Esophagus squamous epithelium (tissue), 4 donors: ENCODE results near the gene LDAH.

Experiments
- POLR2A ChIP-seq, 4 donors: fragments of 450-650 bp; IDR thresholded peaks; one replicate each; pipeline ENCODE4 v1.6.1; 2017; ENCODE audit warnings: antibody characterized with exemption in 4 of 4, mild to moderate bottlenecking in 4 of 4, moderate library complexity in 3 of 4
- TF ChIP-seq, protein P1 (sequence below), 6 experiments: fragments of 450-650 bp in 4 of 6; fragments of 200-600 bp in 2 of 6; sonication (generic) in 2 of 6; IDR thresholded peaks; one replicate each; pipeline ENCODE4 v1.5.1; 2016 to 2019; ENCODE audit warnings: antibody characterized with exemption in 6 of 6, mild to moderate bottlenecking in 4 of 6, moderate library complexity in 4 of 6

DNA sequence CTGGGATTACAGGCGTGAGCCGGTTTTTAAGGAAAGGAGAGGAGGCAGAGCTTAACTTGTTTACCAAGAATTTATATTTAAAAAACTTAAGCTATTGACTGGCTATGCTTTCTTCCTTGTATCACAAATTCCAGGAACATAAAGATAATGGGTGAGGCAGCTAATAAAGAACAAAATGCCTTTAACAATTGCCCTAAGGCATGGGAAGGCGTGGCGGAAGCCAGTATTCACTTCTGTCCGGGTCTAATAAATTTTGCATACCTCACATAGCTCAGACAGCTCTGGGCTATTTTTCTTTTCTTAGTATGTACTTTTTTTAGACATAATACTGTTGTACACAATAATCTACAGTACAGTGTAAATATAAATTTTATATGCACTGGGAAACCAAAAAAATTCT is 1.0 kb upstream of the LDAH start:
- TF ChIP-seq, protein P1, sequence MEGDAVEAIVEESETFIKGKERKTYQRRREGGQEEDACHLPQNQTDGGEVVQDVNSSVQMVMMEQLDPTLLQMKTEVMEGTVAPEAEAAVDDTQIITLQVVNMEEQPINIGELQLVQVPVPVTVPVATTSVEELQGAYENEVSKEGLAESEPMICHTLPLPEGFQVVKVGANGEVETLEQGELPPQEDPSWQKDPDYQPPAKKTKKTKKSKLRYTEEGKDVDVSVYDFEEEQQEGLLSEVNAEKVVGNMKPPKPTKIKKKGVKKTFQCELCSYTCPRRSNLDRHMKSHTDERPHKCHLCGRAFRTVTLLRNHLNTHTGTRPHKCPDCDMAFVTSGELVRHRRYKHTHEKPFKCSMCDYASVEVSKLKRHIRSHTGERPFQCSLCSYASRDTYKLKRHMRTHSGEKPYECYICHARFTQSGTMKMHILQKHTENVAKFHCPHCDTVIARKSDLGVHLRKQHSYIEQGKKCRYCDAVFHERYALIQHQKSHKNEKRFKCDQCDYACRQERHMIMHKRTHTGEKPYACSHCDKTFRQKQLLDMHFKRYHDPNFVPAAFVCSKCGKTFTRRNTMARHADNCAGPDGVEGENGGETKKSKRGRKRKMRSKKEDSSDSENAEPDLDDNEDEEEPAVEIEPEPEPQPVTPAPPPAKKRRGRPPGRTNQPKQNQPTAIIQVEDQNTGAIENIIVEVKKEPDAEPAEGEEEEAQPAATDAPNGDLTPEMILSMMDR (IDR thresholded peaks at IDR 0.05) = no peak
- TF ChIP-seq POLR2A (IDR thresholded peaks at IDR 0.05) = no peak
